ENCODE measurements around the gene ARSH.

The ARSH gene

DNA sequence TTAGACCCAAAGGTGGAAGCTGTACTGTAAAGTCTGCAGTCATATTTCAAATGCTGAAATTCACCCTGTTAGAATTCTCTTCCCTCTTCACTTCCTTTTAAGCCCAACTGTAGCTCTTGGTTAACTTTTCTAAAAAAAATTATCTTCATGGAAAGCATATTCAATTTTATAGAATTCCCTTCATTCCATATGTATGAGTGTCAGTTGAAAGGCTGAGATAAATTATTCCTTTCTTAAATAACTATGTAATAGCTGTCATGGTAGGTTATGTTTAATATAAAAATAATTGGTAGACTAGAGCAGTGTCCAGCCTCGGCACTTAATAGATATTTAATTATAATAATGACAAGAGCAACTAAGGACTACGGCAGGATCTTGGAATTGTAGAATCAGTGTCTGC lies 16.8 kb upstream of the ARSH start:
- H3K4me3 ChIP-seq (ENCODE audit: low read length), result no peak overlapping the region
- H3K9me3 ChIP-seq (ENCODE audit: insufficient read depth, low read length), result no peaks in the 10 kb centered on the region
- no peaks in the 10 kb centered on the region for H3K36me3 ChIP-seq (replicated peaks; ENCODE audit: low read depth, low read length)
- no peaks in the 10 kb centered on the region for H3K4me1 ChIP-seq (ENCODE audit: low read length)
- no peak overlapping the region for H3K27ac ChIP-seq (ENCODE audit: low read length)
- H2AFZ ChIP-seq (ENCODE audit: low read depth, low read length), result no peak overlapping the region
- H3K9ac ChIP-seq (ENCODE audit: low read length), result no peak overlapping the region
- no peaks in the 10 kb centered on the region; the same call in 1 of the 2 replicates for H3K27me3 ChIP-seq (ENCODE audit: low read depth, low read length)
- no peak for TF ChIP-seq EZH2phosphoT487 (IDR thresholded peaks at IDR 0.05; ENCODE audit: low read depth)
- TF ChIP-seq, protein P1, sequence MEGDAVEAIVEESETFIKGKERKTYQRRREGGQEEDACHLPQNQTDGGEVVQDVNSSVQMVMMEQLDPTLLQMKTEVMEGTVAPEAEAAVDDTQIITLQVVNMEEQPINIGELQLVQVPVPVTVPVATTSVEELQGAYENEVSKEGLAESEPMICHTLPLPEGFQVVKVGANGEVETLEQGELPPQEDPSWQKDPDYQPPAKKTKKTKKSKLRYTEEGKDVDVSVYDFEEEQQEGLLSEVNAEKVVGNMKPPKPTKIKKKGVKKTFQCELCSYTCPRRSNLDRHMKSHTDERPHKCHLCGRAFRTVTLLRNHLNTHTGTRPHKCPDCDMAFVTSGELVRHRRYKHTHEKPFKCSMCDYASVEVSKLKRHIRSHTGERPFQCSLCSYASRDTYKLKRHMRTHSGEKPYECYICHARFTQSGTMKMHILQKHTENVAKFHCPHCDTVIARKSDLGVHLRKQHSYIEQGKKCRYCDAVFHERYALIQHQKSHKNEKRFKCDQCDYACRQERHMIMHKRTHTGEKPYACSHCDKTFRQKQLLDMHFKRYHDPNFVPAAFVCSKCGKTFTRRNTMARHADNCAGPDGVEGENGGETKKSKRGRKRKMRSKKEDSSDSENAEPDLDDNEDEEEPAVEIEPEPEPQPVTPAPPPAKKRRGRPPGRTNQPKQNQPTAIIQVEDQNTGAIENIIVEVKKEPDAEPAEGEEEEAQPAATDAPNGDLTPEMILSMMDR (IDR thresholded peaks at IDR 0.05; ENCODE audit: low read depth, low read length), result no peak
- no peaks in the 10 kb centered on the region for H4K20me1 ChIP-seq (ENCODE audit: insufficient read depth, low read length)
- H3K79me2 ChIP-seq (ENCODE audit: low read length), result no peaks in the 10 kb centered on the region
- no peak overlapping the region for H3K4me2 ChIP-seq (ENCODE audit: low read length)

DNA sequence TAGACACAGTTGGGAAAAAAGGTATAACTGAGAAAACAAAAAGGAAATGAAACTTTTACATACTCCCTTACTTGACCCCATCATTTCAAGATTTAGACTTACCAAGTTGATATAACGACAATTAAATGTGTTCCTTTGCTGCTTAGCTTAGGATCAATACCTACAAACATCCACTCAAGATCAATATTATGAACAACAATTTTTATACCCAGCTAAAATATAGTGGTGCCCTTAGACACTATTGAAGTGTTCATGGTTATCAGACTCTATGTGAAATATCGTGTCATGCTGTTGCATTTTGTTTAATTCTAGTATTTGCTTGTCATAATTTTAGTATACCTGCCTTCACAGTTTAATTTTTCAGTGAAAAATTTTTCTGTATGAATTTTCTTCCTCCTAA lies 4.2 kb downstream of the ARSH start:
- no peaks in the 10 kb centered on the region for H4K20me1 ChIP-seq (ENCODE audit: insufficient read depth, low read length)
- H3K4me2 ChIP-seq (ENCODE audit: low read length), result no peak overlapping the region
- no peak overlapping the region for H2AFZ ChIP-seq (ENCODE audit: low read depth, low read length)
- no peaks in the 10 kb centered on the region for H3K79me2 ChIP-seq (ENCODE audit: low read length)
- no peaks in the 10 kb centered on the region for H3K9me3 ChIP-seq (ENCODE audit: insufficient read depth, low read length)
- no peaks in the 10 kb centered on the region for H3K4me1 ChIP-seq (ENCODE audit: low read length)
- TF ChIP-seq EZH2phosphoT487 (IDR thresholded peaks at IDR 0.05; ENCODE audit: low read depth), result no peak
- TF ChIP-seq, protein P1 (IDR thresholded peaks at IDR 0.05; ENCODE audit: low read depth, low read length), result no peak
- no peak overlapping the region for H3K4me3 ChIP-seq (ENCODE audit: low read length)
- H3K9ac ChIP-seq (ENCODE audit: low read length), result no peak overlapping the region
- H3K36me3 ChIP-seq (replicated peaks; ENCODE audit: low read depth, low read length), result no peaks in the 10 kb centered on the region
- H3K27ac ChIP-seq (ENCODE audit: low read length), result no peak overlapping the region
- H3K27me3 ChIP-seq (ENCODE audit: low read depth, low read length), result no peaks in the 10 kb centered on the region

DNA sequence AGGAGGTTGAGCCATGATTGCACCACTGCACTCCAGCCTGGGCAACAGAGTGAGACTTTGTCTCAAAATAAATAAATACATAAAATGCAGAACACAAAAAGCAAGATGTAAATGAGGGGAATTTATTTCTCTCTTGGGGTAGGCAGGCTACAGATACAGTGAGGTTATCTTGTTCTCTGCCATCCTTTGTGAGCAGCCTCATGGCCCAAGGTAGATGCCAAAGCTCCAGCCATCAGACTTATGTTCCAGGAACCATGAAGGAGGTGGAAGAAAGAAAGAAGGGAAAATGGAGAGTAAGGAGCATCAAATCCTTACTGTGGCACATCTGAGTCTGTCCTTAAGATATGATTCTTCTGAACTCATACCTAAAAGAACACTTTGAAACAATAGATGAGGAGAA lies 11.1 kb downstream of the ARSH start:
- no peaks in the 10 kb centered on the region for H3K79me2 ChIP-seq (ENCODE audit: low read length)

DNA sequence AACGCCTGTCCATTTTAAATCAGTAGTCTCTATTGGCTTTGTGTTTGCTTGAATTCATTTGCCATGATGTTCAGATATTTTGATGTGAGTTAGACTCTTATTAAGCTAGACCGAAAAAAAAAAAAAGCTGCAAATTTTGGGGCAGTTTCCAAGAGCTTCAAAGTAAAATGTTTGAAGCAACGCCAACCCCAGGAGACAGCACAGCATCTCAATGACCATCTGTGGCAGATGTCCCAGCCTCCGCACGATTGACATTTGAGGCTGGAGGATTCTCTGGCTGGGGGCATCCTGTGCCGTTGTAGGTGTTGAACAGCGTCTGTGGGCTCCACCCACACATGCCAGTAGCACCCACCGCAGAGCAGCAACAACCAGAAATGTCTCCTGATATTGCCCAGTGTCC lies 17.8 kb downstream of the ARSH start:
- TF ChIP-seq, protein P1 (IDR thresholded peaks at IDR 0.05; ENCODE audit: low read depth, low read length), result no peak
- TF ChIP-seq EZH2phosphoT487 (IDR thresholded peaks at IDR 0.05; ENCODE audit: low read depth), result no peak

More for the DNA sequence above, 11.1 kb downstream of the ARSH start:
- Histone ChIP-seq H3K27ac (ENCODE audit: low read length) (no peak overlapping the region), H3K4me2 (ENCODE audit: low read length) (no peak overlapping the region), H4K20me1 (ENCODE audit: insufficient read depth, low read length) (no peaks in the 10 kb centered on the region), H3K4me1 (ENCODE audit: low read length) (no peaks in the 10 kb centered on the region), H3K9ac (ENCODE audit: low read length) (no peak overlapping the region), H2AFZ (ENCODE audit: low read depth, low read length) (no peak overlapping the region), H3K27me3 (ENCODE audit: low read depth, low read length) (no peaks in the 10 kb centered on the region), H3K4me3 (ENCODE audit: low read length) (no peak overlapping the region), H3K9me3 (ENCODE audit: insufficient read depth, low read length) (no peaks in the 10 kb centered on the region), H3K36me3 (replicated peaks; ENCODE audit: low read depth, low read length) (no peaks in the 10 kb centered on the region)
- TF ChIP-seq, protein P1 (IDR thresholded peaks at IDR 0.05; ENCODE audit: low read depth, low read length), result no peak
- TF ChIP-seq EZH2phosphoT487 (IDR thresholded peaks at IDR 0.05; ENCODE audit: low read depth), result no peak

More for the DNA sequence above, 17.8 kb downstream of the ARSH start:
- Histone ChIP-seq H3K79me2 (ENCODE audit: low read length) (no peaks in the 10 kb centered on the region), H3K4me3 (ENCODE audit: low read length) (no peak overlapping the region), H4K20me1 (ENCODE audit: insufficient read depth, low read length) (no peaks in the 10 kb centered on the region), H3K4me1 (ENCODE audit: low read length) (no peaks in the 10 kb centered on the region), H3K4me2 (ENCODE audit: low read length) (no peak overlapping the region), H3K27me3 (ENCODE audit: low read depth, low read length) (no peaks in the 10 kb centered on the region), H2AFZ (ENCODE audit: low read depth, low read length) (no peak overlapping the region), H3K36me3 (replicated peaks; ENCODE audit: low read depth, low read length) (no peaks in the 10 kb centered on the region), H3K27ac (ENCODE audit: low read length) (no peak overlapping the region), H3K9me3 (ENCODE audit: insufficient read depth, low read length) (no peaks in the 10 kb centered on the region), H3K9ac (ENCODE audit: low read length) (no peak overlapping the region)
